ENCODE data around the gene PCSK6.

DNA sequence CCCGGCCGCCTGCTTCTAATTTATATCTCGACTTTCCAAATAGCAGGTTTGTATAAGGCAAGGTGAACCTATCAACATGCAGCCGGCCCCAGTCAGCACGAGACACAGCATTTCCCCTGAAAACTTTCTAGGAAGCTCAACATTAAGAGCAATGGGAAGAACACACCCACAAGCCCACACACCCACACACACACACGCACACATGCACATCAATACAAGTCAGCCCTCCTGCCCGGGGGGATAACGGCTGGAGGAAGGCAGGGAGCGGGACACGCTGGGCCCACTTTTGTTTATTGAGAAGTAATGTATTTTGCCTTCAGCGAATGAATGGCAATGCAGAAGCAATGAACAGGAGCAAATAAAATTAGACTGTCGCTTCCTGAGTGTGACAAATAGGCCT lies 83.5 kb downstream of the PCSK6 start:
- TF ChIP-seq, protein P1, sequence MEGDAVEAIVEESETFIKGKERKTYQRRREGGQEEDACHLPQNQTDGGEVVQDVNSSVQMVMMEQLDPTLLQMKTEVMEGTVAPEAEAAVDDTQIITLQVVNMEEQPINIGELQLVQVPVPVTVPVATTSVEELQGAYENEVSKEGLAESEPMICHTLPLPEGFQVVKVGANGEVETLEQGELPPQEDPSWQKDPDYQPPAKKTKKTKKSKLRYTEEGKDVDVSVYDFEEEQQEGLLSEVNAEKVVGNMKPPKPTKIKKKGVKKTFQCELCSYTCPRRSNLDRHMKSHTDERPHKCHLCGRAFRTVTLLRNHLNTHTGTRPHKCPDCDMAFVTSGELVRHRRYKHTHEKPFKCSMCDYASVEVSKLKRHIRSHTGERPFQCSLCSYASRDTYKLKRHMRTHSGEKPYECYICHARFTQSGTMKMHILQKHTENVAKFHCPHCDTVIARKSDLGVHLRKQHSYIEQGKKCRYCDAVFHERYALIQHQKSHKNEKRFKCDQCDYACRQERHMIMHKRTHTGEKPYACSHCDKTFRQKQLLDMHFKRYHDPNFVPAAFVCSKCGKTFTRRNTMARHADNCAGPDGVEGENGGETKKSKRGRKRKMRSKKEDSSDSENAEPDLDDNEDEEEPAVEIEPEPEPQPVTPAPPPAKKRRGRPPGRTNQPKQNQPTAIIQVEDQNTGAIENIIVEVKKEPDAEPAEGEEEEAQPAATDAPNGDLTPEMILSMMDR (IDR thresholded peaks at IDR 0.05): no peak
- TF ChIP-seq POLR2A (IDR thresholded peaks at IDR 0.05) (no peak), EP300 (IDR thresholded peaks at IDR 0.05) (no peak), POLR2AphosphoS5 (IDR thresholded peaks at IDR 0.05) (no peak)

Data from sigmoid colon (tissue), 4 donors.